T-helper 2 cell treated with Interferon-gamma antibody and Interleukin-4, amounts not matched to agents 5 μg/mL and 100 μg/mL, for 36 hours (primary cell): ENCODE measurements around the gene AP2B1.
"Not testable (repeated sequence)": the region's sequence is repeated elsewhere in the genome, so short reads cannot be mapped to it uniquely, and the experiment has no call there.

Experiments used
- DNase-seq: peaks from one replicate; pipeline ENCODE4 v3.0.0; 2021; ENCODE audit warnings: low spot score
- H3K27ac Mint-ChIP-seq: one replicate; pipeline ENCODE4 v1.8.0; 2021; ENCODE audit warnings: mild to moderate bottlenecking, mixed read lengths
- H3K27me3 Mint-ChIP-seq: one replicate; pipeline ENCODE4 v1.8.0; 2021; ENCODE audit warnings: low read depth, mixed read lengths
- H3K36me3 Mint-ChIP-seq: one replicate; pipeline ENCODE4 v1.8.0; 2021; ENCODE audit warnings: low read depth, mixed read lengths
- H3K4me1 Mint-ChIP-seq: one replicate; pipeline ENCODE4 v1.8.0; 2021; ENCODE audit warnings: low read depth, mixed read lengths
- H3K4me3 Mint-ChIP-seq: one replicate; pipeline ENCODE4 v1.8.0; 2022; ENCODE audit warnings: mild to moderate bottlenecking, moderate library complexity, mixed read lengths
- H3K9me3 Mint-ChIP-seq: one replicate; pipeline ENCODE4 v1.8.0; 2021; ENCODE audit warnings: mixed read lengths

Gene AP2B1

DNA sequence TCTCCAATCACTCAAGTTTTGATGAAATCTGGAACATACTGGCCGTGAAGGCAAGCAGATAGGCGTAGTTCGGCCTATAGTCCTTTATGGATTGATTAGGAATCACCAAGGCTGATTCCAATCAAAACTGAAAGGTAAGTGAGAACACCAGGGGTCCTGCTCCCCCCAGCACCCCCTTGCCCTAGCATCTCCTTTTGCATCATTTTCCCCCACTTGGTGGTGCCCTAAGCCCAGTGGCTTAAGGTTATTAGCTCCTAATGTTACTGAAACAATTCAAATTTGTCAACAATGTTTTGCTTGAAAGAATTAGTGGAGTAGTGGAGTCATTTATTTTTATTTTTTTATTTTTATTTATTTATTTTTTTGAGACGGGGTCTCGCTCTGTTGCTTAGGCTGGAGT is 31.4 kb upstream of the AP2B1 start:
- Mint-ChIP-seq H3K27me3 (peaks cover 30% of the 10 kb centered on the region), H3K36me3 (no peaks in the 10 kb centered on the region), H3K9me3 (no peaks in the 10 kb centered on the region), H3K4me1 (no peaks in the 10 kb centered on the region), H3K27ac (no peak overlapping the region), H3K4me3 (no peak overlapping the region)
- DNase-seq: no peak

DNA sequence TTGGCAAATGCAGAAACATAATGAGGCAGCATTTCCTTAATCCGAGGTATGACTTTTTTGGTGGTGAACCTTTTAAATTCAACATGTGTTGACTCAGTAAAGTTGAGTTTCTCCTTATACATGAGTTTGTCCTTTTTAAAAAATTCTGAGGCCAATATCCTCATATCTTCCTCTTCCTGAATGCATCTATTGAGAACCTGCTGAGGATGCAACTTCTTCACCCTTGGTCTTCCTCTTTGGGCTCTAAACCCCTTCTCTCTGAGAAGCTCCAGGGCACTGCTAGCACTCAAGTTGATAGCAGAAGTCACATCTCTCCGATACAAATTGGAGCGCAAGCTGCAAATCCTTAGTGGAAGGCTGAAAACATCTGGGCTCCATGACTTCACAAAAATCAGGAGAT is 29.8 kb upstream of the AP2B1 start:
- no peak for DNase-seq
- H3K36me3 Mint-ChIP-seq: no peaks in the 10 kb centered on the region
- H3K27ac Mint-ChIP-seq: no peak overlapping the region
- H3K4me1 Mint-ChIP-seq: no peaks in the 10 kb centered on the region
- H3K27me3 Mint-ChIP-seq: peaks cover 30% of the 10 kb centered on the region
- no peaks in the 10 kb centered on the region for H3K9me3 Mint-ChIP-seq
- H3K4me3 Mint-ChIP-seq: no peak overlapping the region

DNA sequence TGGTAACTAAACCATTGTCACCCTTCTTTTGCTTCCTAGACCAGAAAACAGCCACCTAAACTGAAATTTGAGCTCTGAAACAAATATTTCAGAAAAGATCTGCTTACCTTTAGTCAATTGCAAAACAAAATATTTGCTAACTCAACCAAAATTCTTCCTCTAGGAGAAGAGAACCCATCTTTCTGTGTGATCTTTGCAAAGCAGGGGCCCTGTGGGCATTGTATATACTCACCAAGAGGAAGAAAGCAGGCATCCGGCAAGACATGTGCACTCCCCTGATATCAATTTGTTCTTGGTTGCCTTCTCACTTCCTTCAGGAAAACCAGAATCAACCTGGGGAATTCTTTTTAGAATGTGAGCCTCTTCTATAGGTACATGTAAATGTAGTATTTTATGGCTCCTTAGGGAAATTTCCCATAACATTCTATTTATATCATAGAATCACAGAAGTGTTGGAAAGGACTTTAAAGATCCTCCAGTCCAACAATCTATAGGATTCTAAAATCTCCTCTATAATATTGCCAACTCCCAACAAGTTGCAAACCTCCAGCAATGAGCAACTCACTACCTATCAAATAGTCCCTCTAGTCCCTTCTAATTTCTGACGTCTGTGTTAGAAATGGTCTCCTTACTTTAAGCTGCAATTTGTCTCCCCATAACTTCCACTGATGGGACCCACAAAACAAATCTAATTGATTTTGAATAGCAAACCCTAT is 27.5 kb upstream of the AP2B1 start:
- H3K4me3 Mint-ChIP-seq: no peak overlapping the region
- H3K27ac Mint-ChIP-seq: no peak overlapping the region
- DNase-seq: no peak
- H3K36me3 Mint-ChIP-seq: no peaks in the 10 kb centered on the region
- peaks cover 31% of the 10 kb centered on the region for H3K27me3 Mint-ChIP-seq
- no peaks in the 10 kb centered on the region for H3K4me1 Mint-ChIP-seq
- no peaks in the 10 kb centered on the region for H3K9me3 Mint-ChIP-seq

DNA sequence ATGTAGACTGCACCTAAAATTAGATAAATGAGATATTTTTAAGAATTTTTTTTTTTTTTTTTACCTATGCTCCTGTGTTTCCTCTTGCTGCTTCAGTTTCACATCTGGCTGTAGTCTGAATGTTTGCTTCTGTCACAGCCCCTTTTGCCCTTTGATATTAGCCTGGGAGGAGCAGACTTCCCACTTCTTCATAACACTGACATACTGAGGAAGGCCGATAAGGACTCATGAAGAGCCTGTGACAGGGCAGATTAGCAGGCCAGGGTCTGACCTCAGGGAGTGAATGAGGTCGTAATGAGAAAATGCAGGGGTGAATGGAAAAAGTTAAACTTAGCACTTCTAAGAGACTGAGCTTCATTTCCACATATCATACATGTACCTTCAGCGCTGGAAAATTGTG is 26.4 kb upstream of the AP2B1 start, which contains the start of gene SLFN14:
SLFN14 (minus strand) TSS at position 117 of the 400 bp plus-strand sequence. CDS start 2,757 bp downstream, outside the sequence.
- Mint-ChIP-seq H3K27ac (no peak within 1 kb of the TSS), H3K36me3 (no peaks in the 10 kb centered on the region), H3K27me3 (peaks cover 33% of the 10 kb centered on the region), H3K9me3 (no peaks in the 10 kb centered on the region), H3K4me3 (no peak within 1 kb of the TSS), H3K4me1 (no peaks in the 10 kb centered on the region)
- no peak for DNase-seq

DNA sequence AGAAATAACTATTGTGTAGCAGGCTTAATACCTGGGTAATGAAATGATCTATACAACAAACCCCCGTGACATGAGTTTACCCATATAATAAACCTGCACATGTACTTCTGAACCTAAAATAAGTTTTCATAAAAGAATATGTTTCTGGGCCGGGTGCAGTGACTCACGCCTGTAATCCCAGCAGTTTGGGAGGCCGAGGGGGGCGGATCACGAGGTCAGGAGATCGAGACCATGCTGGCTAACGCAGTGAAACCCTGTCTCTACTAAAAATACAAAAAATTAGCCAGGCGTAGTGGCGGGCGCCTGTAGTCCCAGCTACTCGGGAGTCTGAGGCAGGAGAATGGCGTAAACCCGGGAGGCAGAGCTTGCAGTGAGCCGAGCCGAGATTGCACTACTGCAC is 23.9 kb upstream of the AP2B1 start:
- not testable (repeated sequence) for H3K4me3 Mint-ChIP-seq, DNase-seq, H3K36me3 Mint-ChIP-seq, H3K27ac Mint-ChIP-seq, H3K9me3 Mint-ChIP-seq, H3K4me1 Mint-ChIP-seq
- peaks cover 22% of the 10 kb centered on the region for H3K27me3 Mint-ChIP-seq

DNA sequence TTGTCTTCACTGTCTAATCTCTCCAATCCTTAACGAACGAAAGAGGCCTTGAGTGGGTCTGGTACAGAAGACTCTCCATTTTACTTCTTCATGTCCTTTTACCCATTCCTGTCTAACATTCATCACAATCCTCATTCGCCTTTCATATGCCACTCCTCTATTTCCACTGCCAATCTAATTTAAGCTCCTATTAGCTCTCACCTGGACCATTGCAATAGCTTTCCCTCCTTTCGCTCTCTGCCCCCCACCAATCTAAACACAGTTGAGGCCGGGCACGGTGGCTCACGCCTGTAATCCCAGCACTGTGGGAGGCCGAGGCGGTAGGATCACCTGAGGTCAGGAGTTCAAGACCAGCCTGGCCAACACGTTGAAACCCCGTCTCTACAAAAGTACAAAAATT is 20.2 kb upstream of the AP2B1 start:
- Mint-ChIP-seq H3K4me1 (peaks cover 18% of the 10 kb centered on the region), H3K27ac (peak overlapping the region; percentile 73), H3K36me3 (peaks cover 5% of the 10 kb centered on the region), H3K9me3 (no peaks in the 10 kb centered on the region), H3K27me3 (peaks cover 6% of the 10 kb centered on the region), H3K4me3 (peak overlapping the region; percentile 67)
- DNase-seq: no peak

DNA sequence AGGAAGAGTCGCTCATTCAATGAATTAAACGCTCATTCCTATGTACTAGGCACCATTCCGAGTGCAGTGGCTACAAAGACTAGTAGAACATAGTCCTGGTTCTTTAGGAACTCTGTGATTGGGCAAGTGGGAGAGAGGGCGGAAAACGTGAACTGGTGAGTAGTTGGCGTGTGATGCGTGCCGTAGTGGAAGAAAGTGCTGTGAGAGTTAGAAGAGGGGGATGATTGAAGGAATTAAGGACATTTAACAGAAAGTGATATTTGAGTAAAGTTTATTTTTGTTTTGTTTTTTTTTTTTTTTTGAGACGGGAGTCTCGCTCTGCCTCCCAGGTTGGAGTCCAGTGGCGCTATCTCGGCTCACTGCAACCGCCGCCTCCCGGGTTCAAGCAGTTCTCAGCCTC is 18.6 kb upstream of the AP2B1 start:
- DNase-seq: no peak
- peaks cover 5% of the 10 kb centered on the region for H3K36me3 Mint-ChIP-seq
- H3K27me3 Mint-ChIP-seq: peaks cover 6% of the 10 kb centered on the region
- H3K27ac Mint-ChIP-seq: peak overlapping the region; percentile 73
- peaks cover 18% of the 10 kb centered on the region for H3K4me1 Mint-ChIP-seq
- H3K4me3 Mint-ChIP-seq: peak overlapping the region; percentile 88
- H3K9me3 Mint-ChIP-seq: no peaks in the 10 kb centered on the region

DNA sequence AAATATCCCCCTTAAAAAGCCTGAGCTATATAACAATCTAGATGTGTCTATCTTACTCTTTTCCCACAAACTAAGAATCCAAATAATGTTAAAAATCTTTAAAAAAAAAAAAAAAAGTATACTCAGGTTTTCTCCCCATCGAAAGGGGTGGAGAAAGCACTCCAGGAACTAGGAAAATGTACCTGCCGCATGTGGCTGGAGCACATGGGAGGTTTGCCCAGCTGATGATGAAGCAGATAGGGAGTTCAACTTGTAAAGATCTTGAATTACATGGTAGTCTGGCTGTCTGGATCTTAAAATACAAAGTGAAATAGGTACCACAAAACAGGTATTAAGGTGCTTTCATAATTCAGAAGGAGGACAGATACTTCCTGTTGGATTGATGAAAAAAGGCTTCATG is 17.7 kb upstream of the AP2B1 start:
- no peak for DNase-seq
- peak overlapping the region; percentile 88 for H3K4me3 Mint-ChIP-seq
- H3K4me1 Mint-ChIP-seq: peaks cover 18% of the 10 kb centered on the region
- H3K9me3 Mint-ChIP-seq: no peaks in the 10 kb centered on the region
- peaks cover 6% of the 10 kb centered on the region for H3K27me3 Mint-ChIP-seq
- H3K27ac Mint-ChIP-seq: no peak overlapping the region
- H3K36me3 Mint-ChIP-seq: peaks cover 5% of the 10 kb centered on the region

DNA sequence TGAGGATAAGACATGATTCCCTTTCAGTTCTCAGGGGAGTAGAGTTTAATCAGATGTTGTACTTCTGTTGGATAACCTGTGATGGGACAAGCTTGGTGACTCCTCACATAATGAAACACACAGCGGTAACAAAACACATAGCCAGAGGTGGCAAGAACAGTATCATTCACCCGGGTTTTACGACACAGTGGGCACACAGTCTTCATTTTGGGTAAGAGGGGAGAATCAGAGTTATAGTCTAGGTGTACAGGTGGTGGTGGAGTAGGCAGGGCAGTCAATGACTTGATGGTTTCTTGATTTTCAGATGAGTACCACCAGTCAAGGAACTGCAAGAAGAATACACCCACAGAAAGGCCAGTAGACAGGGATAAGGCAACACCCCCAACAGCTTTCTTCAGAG is 11.4 kb upstream of the AP2B1 start:
- no peak for DNase-seq
- Mint-ChIP-seq H3K27me3 (no peaks in the 10 kb centered on the region), H3K36me3 (peaks cover 12% of the 10 kb centered on the region), H3K9me3 (no peaks in the 10 kb centered on the region), H3K27ac (no peak overlapping the region), H3K4me1 (peaks cover 25% of the 10 kb centered on the region), H3K4me3 (no peak overlapping the region)

DNA sequence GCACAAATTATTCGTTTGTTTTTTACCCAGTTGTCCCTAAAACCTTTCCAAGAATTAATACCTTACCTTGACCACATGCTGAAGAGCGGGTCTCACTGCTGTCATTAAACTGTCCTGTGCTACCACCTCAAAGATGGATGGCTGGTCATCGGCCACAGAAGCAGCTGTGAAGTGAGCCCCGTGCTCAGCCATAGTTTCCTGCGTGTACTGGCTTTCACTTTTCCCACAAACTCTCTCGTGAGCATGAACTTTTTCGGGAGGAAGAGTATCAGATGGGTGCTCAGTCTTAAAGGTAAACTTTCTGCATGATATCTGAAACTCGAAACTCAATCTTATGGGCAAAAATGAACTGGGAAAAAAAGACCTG is 9.3 kb upstream of the AP2B1 start:
- Mint-ChIP-seq H3K27me3 (no peaks in the 10 kb centered on the region), H3K36me3 (peaks cover 12% of the 10 kb centered on the region), H3K9me3 (no peaks in the 10 kb centered on the region), H3K27ac (peak overlapping the region; percentile 95), H3K4me1 (peaks cover 24% of the 10 kb centered on the region), H3K4me3 (peak overlapping the region; percentile 98)
- DNase-seq: no peak

DNA sequence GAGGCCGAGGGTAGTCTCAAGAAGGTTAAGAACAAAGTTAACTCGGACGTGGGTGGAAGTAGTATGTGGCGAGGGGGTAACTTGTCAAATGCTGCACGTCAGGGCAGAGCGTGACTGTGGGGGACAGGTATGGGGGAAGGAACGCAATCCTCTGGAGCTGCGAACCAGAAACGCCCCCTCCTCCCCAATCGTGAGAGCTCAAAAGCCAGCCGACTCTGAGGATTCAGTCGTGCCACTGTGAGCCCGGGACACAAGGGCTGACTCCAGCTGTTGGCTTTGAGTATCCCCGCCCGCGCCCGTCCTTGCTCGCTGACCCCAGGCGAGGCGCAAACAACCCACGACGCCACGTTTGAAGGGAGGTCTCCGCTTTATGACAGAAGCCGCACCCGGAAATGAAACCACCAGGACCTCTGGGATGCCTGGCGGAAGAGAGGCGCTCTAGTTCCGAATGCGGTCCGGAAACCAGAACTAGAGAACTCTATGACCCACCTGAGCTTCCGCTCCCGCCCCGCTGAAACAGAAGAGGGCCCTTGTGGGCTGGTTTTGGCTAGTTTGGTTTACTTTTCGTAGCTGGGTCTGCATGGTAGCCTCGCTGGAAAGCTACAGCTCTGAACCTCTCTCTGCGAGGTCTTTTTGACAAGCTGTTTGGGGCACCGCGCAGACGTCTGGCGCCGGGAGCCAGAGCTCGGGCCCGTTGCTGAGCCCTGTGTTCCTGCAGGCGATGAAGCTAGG is 8.8 kb upstream of the AP2B1 start, which contains the start of gene PEX12:
PEX12 (minus strand) TSS at position 375 of the 732 bp plus-strand sequence. CDS start 550 bp downstream, outside the sequence.
- Mint-ChIP-seq H3K4me3 (peak within 1 kb of the TSS; percentile 98), H3K27me3 (peaks cover under 1% of the 10 kb centered on the region), H3K4me1 (peaks cover 24% of the 10 kb centered on the region), H3K9me3 (no peaks in the 10 kb centered on the region), H3K36me3 (peaks cover 12% of the 10 kb centered on the region), H3K27ac (peak within 1 kb of the TSS; percentile 95)
- DNase-seq: peak; percentile 85

DNA sequence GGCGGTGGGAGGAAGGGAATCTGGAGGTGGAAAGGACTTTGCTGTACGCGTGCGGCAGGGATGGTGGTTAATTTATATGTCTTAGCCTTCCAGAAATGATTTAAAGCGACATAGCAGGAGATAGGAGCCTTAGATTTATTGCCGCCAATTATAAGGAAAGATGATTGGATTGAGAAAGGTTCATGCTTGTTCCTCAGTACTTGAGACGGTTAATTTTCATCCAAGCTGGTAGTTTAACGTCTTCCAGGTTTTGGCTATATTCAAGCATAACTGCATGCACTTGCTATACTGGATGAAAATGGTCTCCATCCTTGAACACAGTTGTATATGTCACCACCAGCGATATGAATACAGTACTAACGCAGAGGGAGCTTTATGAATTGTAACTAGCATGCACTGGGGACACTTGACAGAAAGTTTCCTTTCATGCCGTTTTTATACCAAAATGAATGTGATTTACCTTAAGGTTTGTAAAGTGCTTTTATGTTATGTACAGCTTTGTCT is 8.1 kb upstream of the AP2B1 start:
- peaks cover 12% of the 10 kb centered on the region for H3K36me3 Mint-ChIP-seq
- peak overlapping the region; percentile 95 for H3K27ac Mint-ChIP-seq
- H3K4me3 Mint-ChIP-seq: peak overlapping the region; percentile 98
- H3K9me3 Mint-ChIP-seq: no peaks in the 10 kb centered on the region
- H3K27me3 Mint-ChIP-seq: peaks cover 5% of the 10 kb centered on the region
- no peak for DNase-seq
- peaks cover 24% of the 10 kb centered on the region for H3K4me1 Mint-ChIP-seq

DNA sequence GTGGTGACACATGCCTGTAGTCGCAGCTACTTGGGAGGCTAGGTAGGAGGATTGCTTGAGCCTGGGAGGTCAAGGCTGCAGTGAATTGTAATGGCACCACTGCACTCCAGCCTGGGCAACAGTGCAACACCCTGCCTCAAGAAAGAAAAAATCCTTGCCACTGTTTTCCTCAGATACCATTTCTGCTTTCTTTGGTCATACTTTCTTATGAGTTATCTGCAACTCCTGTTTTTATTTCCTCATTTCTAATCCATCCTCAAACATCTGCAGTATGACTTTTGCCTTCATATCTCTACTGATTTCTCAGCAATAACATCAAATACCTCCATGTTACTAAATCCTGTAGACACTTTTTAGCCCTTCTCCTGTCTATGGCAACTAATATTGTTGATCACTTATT is 3.1 kb upstream of the AP2B1 start:
- Mint-ChIP-seq H3K27ac (no peak overlapping the region), H3K9me3 (no peaks in the 10 kb centered on the region), H3K27me3 (peaks cover 8% of the 10 kb centered on the region), H3K4me1 (peaks cover 14% of the 10 kb centered on the region), H3K36me3 (peaks cover 3% of the 10 kb centered on the region), H3K4me3 (no peak overlapping the region)
- no peak for DNase-seq

DNA sequence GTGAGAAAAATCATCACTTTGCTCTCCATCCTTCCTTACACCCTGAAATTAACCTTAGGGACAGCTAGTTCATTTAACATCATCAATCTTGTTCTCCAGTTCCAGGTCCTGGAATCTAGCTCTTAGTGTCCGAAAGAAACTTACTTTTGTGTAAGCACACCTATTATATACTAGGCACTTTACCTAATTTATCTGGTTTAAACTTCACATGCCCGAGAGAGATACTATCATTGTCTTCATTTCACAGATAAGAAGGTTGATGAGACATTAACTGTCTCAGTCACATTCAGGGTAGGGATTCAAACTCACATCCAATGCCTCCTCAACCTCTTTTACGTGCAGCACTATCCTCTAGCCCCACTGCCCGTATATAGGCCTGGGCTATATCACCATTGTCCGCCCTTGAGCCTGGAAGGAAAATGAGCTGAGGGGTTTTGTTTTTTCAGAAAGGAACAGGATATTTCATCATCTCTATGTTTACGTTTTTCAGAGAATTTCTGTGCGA is 501 bp upstream of the AP2B1 start:
- Mint-ChIP-seq H3K4me3 (peak overlapping the region; percentile 95), H3K27ac (peak overlapping the region; percentile 98), H3K4me1 (peaks cover 24% of the 10 kb centered on the region), H3K27me3 (peaks cover 8% of the 10 kb centered on the region), H3K36me3 (peaks cover 5% of the 10 kb centered on the region), H3K9me3 (no peaks in the 10 kb centered on the region)
- DNase-seq: no peak
